GM19395 (cell line): ENCODE measurements around the gene SRC.

Source experiments
- ATAC-seq: cut with Tn5 transposase; IDR thresholded peaks from one replicate; pipeline ENCODE4 v1.9.1; 2021; ENCODE audit warnings: mild to moderate bottlenecking, moderate library complexity; ENCODE audit not compliant: unreplicated experiment

The SRC gene

GRCh38 chr20:37345339-37346235 lies at the start of gene SRC:
Gene SRC, plus strand, starts transcription at chr20:37346140. Its CDS starts 38,014 bp downstream, at chr20:37384154.
- no peak for ATAC-seq

DNA sequence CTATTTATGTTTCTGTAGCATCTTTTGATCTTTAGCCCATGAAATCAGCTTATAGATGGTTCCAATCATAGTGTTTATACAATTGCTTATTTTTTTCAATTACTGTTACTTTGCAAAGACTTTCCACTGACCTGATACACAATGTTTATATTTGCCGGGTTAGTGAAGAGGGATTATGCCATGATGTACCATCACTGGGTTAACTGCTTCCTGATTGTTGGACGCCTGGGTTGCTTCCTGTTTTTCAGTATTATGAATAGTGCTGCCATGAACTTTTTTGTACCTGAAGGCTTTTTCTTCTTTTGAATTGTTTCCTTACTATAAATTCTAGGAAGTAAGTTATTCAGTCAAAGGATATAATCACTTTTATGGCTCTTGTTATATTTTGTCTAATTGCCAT lies 49.6 kb upstream of the SRC start:
- no peak for ATAC-seq

DNA sequence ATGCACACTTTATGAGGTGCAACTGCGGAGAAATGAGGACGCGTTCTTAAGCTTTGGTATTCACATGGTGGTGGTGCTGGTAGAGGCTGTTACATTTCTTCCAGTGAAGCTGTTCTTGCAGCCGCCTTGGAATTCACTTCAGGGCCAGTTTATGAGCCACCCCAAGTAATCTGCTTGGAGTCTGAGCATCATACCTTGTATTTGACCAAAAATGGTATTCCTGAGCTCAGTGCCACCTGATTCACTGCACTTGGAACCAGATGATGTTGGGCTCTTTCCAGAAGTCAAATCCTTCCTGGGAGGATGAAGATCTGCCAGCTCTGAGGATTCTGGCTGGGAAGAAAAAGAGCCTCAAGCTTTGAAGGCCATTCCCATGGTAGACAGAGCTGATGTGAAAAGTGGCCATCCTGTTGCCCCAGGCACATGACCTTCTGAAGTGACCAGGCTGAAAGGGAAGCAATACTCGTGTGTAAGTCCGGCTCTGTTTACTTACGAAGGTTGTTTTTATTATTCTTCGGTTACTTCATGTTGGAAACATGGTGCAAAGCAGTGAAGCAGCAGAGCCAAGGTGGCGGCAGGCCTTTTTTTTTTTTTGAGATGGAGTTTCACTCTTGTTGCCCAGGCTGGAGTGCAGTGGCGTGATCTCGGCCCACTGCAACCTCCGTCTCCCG lies 48.7 kb upstream of the SRC start:
- no peak for ATAC-seq

DNA sequence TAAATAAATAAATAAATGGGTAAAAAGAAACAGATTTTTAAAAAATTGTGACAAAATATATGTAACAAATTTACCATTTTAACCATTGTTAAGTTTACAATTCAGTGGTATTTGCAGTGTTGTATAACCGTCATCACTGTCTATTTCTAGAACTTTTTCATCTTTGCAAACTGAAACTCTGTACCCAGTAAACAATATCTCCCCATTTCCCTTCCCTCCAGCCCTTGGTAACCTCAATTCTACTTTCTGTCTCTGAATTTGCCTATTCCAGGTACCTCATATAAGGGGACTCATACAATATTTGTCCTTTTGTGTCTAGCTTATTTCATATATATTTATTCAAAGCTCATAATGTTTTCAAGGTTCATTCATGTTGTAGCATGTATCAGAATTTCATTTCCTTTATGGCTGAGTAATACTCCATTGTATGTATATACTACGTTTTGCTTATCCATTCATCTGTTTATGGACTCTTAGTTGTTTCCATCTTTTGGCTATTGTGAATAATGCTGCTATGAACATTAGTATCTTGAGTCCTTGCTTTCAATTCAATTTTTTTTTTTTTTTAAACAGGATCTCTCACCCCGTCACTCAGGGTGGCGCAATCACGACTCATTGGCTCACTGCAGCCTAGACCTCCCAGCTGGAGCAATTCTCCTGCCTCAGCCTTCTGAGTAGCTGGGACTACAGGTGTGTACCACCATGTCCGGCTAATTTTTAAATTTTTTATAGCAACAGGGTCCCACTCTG lies 47.6 kb upstream of the SRC start:
- peak; percentile 65 for ATAC-seq

GRCh38 chr20:37299718-37300528 lies 46.0 kb upstream of the SRC start:
- ATAC-seq, result no peak

DNA sequence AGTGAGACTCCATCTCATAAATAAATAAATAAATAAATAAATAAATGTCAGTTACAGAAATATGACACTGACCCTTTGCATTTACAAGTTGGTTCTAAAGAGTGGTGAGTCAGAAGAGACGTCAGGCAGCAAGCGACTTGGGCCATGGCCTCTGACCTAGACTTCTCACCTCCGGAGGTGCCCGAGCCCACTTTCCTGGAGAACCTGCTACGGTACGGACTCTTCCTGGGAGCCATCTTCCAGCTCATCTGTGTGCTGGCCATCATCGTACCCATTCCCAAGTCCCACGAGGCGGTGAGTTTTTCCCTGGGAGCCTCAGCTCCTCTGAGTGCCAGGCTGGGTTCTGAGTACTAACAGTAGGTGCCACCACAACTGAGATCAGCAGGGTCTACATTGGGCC lies 44.8 kb upstream of the SRC start:
- no peak for ATAC-seq

GRCh38 chr20:37301558-37301957 lies 44.4 kb upstream of the SRC start:
- ATAC-seq, result no peak

GRCh38 chr20:37302981-37303380 lies 43.0 kb upstream of the SRC start:
- no peak for ATAC-seq

DNA sequence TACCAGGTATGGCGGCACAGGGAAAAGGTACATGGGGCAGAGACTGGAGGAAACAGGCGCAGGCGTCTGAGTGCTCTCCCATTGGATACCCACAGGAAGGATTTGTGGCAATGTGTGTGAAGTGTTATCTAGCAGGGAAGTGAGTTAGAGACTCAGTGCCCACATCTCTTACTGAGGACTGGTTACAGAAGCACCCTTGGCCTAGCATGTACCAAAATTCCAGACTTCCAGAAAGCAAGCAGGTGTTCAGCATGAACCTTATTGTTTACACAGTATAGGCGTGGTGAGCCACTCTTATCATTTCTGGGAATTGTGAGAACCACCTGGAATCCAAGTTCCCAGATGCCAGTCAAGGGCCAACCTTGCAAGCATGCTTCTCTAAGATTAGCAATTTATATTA lies 42.3 kb upstream of the SRC start:
- no peak for ATAC-seq

DNA sequence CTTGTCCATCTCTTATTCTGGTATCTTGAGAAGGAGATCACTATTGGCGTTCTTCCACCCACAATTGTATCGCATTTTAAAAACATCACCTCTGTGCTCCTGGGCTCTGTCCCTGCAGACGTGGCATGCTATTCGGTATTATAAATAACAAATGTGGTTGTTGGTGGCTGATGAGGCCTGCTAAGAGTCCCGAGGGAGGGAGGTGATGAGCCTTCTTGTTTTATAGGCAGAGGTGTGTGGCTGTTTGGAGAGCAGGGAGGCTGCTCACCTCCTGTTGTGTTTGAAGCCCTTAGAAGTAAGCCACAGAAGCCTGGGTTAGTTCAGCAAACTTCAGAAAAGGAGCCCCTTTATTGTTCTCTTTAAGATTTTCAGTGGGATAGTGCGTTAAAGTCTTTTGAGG lies 40.9 kb upstream of the SRC start:
- ATAC-seq, result no peak

DNA sequence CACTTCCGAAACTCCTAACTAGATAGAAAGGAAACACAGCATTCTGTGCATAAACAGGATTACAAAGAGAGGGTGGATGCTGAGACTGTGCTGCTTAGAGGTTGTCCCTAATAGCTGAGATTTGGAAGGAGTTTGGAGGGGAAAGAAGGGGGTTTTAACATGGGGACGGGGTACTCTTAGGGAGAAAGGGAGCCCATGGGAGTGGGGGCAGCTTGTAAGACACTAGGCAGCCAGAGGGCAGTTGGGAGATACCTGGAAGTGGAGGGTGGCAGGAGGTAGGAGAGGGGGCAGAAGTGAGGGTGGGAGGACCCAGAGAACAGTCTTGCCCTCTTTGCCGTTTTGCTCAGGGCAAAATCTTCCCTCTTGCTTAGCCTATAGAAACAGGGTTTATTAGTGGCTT lies 40.1 kb upstream of the SRC start:
- no peak for ATAC-seq

GRCh38 chr20:37308086-37309050 lies 37.6 kb upstream of the SRC start:
- ATAC-seq, result peak; percentile 96

- ATAC-seq, result no peak
These were observed 36.6 kb upstream of the SRC start for GRCh38 chr20:37309290-37309689.

DNA sequence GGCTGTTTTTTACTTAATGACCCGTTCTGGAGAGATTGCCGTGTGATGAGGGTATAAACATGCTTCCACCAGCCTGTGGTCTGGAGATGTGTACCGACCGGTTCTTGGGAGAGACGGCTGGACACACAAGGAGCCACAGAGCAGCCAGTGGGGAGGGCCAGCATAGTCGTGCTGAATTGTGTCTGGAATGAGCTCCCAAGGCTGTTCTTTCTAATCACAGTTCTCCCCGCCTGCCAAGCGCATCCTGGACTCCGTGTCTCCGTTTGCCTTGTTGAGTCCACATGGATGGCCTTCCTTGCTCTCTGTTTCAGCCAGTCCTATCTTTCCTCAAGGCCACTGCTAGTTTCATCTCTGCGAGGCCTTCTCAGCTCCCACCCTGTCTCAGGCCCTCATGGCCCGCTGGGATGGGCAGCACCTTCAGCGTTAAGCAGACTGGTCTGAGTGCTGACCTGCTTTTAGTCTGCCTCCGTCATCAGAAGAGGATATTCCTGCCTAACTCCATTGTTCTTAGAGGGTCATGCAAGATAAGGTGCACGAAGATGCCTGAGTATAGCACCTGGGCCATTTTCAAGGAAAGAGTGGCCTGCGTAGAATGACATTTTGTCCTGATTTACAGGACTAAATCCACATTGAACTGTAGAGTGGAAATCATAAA lies 35.9 kb upstream of the SRC start:
- no peak for ATAC-seq

DNA sequence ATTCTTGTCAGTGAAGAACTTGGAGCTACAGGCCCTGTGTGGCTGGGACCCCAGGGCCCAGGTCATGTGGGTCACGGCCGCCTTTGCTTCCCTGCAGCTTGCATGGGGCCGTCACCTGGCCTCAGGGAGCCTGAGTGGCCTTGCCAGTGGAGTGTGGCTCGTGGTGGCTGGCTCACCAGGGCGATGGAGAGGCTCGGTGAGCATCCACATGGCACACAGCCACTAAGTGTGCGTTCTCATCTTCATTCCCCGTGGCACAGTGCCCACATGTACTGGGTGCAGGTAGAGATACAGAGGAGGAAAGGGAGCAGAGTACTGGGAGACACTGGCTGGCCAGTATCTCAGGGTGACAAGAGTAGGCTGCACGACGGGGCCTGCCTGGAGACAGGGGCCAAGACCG lies 35.0 kb upstream of the SRC start:
- no peak for ATAC-seq

GRCh38 chr20:37311710-37312355 lies 34.1 kb upstream of the SRC start:
- ATAC-seq, result no peak

DNA sequence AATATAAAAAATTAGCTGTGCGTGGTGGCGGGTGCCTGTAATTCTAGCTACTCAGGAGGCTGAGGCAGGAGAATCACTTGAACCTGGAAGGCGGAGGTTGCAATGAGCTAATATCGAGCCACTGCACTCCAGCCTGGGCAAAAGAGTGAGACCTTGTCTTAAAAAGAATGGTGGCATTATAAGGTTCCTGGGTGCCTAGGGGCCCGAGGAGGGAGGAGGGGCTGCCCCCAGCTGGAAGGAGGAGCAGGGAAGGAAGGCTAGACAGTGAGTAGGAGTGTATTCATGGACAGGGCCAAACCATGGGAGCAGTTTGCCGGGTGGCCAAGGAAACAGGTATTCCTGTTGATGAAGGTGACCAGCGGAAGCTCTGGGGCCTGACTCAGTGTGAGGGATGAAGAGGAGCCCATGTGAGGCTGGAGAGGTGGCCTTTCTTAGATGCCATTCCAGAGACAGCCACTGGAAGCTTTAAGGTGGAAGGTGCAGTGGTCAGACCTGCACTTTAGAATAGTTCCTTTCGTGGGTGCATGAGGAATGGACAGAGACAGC lies 32.3 kb upstream of the SRC start:
- no peak for ATAC-seq

DNA sequence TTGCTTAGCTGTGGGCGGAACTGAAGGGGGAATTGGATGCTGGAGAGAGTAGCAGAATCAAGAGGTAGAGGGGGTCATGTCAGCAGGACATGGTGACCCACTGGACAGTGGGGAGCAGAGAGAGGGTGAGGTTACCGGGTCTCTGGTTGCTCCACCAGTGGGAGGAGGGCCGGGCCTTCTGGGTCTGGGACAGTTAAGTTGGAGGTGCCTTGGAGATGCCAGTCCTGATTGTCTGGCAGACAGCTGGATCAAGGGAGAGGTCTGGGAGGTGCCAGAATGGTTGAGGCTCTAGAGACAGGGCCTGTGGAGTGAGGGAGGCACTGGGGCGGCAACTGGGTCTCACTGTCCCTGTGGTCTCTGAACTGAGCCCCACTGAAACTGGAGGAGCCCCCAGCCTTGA lies 31.8 kb upstream of the SRC start:
- no peak for ATAC-seq
